GM21529 (cell line): ENCODE measurements around the gene TTC7B.

ENCODE experiments used
- ATAC-seq: cut with Tn5 transposase; IDR thresholded peaks from one replicate; pipeline ENCODE4 v1.9.1; 2021; ENCODE audit not compliant: unreplicated experiment

Gene TTC7B

GRCh38 chr14:90562652-90563051, 253.6 kb downstream of the TTC7B start:
- ATAC-seq = no peak

GRCh38 chr14:90561920-90562319, 254.3 kb downstream of the TTC7B start:
- no peak for ATAC-seq

- ATAC-seq = no peak
Measured at GRCh38 chr14:90560991-90561390, 255.2 kb downstream of the TTC7B start.

DNA sequence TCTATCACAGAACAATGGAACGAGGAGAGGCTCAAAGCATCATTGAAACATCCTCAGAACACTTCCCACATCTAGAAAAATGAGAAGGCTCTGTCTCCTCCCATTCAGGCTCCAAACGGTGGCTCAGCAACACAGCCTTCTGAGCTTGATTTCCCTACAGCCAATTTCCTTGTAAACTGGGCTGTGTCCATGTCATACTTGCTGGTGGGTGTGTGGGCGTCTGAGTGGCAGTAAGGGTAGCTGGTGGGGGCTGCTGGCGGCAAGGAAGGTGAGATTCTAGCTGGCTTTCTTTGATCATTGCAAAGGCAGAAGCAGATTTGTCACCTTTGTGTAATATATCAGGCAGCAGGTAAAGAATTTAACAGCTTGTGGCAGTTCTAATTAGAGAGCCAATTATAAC, 255.7 kb downstream of the TTC7B start:
- no peak for ATAC-seq

DNA sequence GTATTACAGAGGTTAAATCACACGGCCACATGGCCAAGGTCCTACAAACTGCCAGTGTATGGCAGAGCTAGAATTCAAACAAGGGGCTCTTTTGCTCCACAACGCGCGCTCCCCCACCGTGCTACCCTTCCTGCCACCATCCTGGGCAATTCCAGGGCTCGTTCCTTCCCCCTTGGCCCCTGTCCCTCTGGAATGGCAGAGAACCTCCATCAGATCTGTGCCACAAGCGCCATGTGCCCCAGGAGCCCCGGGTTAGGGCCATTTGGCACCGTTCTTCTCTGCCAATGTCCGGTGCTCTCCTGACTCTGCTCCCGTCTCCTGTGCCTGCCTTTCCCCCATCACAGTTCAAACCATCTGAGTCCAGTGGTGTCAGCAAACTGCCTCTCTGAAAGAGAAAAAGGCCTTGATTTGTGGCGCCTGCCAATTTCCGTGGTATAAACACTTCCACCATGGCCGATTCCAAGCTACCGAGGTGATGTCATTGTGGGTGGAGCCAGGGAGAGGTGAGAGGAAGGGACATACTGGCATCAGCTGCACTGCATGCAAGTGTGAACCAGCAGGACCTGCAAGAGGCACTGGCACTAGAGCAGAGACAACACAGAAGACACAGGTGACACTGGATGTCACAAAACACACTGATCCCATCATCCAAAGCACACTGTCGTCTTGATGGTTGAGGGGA, 256.3 kb downstream of the TTC7B start:
- no peak for ATAC-seq

DNA sequence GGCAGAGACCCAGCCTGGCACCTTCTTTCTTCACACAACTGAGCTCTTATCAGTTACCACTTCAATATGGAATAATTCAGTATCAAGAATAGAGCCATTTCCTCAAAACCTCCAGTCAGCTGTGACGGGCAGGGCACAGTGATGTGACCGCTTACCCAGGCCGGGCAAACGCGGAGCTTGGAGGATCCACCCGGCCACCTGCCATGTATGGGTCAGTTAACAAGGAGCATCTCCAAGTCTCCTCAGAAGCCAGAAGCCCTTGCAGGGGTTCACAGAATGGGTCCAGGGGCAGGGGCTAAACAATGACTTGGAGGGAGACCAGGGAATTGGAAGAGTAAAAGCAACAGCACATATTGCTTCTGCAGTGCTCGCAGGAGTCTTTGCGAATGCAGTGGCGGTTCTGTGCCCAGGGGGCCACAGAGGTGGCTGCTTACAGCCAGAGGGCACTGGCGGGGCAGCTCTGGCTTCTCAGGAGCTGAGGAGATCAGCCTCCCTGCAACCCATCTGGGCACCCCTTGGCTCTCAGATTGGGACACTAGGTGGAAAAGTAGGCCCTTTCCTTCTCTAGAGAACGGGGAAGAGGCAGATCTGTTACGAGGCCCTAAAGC, 257.1 kb downstream of the TTC7B start:
- ATAC-seq = no peak

- no peak for ATAC-seq
Measured at GRCh38 chr14:90558041-90558982, 257.9 kb downstream of the TTC7B start.

DNA sequence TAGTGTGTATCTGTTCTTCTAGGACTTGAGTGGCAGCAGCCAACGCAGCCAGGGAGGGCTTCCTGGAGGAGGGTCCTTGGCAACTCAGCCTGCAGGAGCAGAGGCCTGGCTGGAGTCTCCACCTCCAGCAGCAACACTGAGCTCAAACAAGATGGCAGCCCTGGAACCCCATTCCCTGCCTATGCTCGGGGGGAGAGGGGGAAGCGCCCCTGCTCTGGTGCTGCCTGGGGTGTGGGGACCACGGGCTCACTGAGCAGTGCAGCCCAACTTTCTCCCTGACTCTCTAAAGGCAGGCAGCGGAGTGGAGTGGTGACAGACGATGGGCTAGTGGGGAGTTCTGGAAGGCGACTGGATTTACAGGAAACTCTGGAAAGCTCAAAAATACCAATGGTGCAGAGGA, 258.7 kb downstream of the TTC7B start:
- no peak for ATAC-seq

DNA sequence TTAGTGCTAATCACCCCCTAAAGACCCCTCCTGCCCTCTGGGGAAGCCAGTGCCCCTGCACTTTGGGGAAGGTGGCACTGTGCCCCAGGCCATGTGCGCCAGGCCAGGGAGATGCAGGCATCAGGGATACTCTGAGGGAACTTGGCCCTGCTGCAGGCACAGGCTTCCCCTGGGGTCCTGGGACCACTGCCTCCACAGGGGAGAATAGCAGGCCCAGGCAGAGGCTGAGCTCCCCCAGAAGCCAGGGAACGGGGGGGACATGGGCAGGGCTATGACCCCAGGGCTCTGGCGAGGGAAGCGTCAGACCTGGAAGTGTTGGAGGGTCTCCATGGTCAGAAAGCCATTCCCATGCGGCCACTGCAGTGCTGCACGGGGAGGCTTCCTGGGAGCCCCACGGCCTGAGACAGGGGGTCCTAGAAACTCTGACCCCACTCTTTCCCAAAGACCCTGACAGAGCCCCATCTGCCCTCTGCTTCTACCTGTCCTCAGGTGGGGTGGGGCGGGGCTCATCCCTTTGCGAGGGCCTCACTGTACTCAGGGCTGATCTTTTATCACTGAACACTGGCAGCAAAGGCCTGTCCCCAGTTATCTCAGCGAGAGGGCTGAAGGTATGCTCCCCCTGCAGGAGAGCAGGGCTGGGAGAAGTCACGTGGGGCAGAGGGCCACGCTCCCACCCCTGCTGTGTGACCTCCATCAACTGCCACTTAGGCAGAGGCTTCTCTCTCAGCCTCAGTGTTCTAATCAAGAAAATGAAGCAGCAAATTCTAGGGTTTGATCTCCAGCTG, 259.4 kb downstream of the TTC7B start:
- no peak for ATAC-seq

GRCh38 chr14:90556012-90556477, 260.2 kb downstream of the TTC7B start:
- no peak for ATAC-seq

- ATAC-seq = no peak
Measured at GRCh38 chr14:90555126-90556011, 260.9 kb downstream of the TTC7B start.

- ATAC-seq = no peak
Measured at GRCh38 chr14:90554341-90554740, 261.9 kb downstream of the TTC7B start.

DNA sequence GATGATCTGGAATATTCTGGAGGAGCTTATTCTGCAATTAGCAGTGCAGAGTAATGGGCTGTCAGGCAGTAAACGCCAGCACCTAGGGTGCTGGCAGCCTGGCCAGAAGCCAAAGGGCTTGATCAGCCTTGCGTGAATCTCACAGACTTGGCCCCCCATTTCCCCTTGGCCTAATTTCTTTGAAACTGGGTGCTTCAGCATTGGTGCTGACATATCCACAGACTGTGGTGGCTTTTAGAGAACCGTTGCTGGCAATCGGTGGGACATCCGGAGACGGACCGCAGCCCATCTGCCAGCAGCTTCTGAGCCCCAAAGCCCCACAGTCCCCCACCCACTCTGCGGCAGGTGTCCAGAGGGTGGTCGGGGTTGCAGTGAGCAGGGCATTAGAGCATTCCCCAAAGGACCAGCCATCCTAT, 262.3 kb downstream of the TTC7B start:
- no peak for ATAC-seq

DNA sequence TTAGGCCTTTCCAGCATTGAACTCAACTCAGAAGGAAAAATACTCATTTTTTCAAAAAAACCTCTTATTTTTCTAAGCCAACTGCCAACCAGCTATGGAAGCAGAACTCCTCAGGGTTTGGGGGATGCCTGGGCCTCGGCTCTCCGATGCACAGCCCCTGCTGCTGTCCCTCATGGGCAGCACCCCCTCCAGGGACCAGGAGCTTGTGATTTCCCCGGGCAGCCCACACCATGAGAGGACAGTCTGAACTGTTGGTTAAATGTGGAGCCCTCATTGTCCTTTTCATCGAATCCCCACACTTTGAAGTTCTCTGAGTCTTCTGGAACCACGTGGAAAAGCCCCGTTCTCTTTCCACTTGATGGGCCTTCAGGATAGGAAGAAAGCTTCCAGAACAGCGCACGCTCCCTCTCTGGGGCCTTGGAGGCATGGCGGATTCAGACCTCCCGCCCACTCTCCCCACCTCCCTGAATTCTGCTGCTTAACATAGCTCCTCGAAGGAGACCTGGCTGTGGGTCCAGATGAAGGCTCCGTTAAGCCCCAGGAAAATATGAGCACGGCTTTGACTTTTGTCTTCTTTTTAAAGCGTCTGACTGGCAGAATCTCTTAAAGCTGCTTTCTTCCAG, 262.8 kb downstream of the TTC7B start:
- ATAC-seq = no peak

DNA sequence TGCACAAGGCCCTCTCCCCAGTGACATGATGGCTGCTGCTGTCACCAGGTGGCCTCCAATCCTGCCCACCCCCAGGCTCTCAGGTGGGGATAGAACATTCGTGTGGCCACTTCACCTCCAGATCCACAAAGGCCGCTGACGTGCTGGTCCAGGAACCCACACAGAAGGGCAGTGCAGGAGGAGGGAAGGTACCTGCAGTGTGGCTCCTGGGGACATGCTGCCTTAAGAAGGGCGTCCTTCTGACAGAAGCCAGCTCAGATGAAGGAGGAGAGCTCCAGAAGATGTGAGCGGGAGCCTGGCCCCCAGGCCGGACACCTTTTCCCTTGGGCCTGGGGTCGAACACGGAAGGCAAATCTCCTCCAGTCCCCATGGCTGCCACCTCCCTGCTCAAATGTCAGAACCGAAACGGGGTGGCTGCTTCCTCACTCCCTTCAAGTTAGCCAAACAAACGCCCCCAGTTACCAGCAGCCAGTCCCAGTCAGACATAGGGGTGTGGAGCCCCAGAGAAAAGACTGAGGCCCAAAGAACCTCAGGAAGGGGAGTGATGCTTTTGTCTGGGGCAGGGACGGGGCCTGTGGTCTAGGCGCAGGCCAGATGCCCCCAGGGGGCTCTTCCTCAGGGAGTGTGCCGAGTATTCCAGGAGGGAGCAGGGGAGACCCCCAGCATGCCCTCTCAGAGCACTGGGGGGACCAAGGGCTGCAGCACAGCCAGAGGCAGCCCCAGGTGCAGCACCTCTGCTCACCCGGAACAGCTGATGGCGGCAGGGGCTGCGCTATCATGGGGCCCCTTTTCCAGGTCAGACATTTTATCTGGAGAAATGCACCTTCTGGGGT, 263.5 kb downstream of the TTC7B start:
- no peak for ATAC-seq

DNA sequence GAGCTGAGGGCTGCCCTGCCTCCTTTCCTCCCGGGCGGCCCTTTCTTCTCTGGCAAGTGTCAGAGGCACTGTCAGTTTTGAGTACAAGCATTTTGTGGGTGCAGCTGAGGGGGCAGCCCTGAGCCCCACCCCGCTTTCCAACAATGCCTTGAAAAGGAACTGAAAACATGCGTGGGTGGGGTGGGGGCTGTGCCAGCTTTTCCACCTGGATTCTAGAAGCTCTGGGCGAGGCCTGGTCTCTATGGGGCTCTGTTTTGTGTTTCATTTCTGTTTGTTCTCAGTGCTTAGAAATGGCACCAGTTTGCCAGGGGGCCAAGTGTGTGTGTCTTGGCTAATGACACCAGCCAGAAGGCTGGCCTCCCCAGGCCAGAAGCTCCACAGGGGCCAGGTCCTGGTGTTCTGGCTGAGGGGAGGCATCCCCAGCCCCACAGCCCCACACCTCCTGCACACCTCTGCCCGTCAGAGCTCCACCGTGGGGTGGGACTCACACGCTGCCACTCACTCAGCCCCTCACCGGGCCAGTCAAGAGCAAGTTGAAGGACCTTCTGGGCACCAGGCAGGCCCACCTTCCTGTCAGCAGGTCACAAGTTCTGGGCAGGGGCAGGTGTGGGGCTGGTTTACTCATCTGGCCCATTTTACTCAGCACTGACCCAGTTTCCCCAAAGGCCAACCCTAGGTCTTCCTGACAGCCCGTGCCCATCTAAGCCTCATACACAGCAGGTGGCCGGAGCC, 264.3 kb downstream of the TTC7B start:
- ATAC-seq = no peak

GRCh38 chr14:90551070-90551704, 265.0 kb downstream of the TTC7B start:
- ATAC-seq = no peak
